Heart left ventricle (tissue), 16 donors: Measurements from ENCODE around the gene CHD3. TPM values are rescaled to one million over a fixed set of nuclear protein-coding genes. Genes with fewer than 3 reads are reported as not detected.
A peak's percentile ranks its signal among the peaks of the same experiment; 100 is the strongest.

Experiments
- ATAC-seq, 4 donors: fragments of 200-7000 bp; cut with Tn5 transposase; one replicate each; pipeline ENCODE4 v1.9.1; 2020 to 2022; ENCODE audit warnings: moderate library complexity in 4 of 4, mild to moderate bottlenecking in 3 of 4, moderate number of reproducible peaks in 1 of 4
- DNase-seq, 5 donors: peaks; one replicate each; pipeline ENCODE4 v3.0.0-alpha.2; 2020
- H3K27ac ChIP-seq, 12 donors: fragments of 200-600 bp; sonication (generic) in 4 of 12; one replicate each; pipeline versions ENCODE4 v1.5.0 to v1.8.0; 2016 to 2022; ENCODE audit warnings: mild to moderate bottlenecking in 2 of 12
- H3K27me3 ChIP-seq, 9 donors: fragments of 200-600 bp; sonication (generic) in 2 of 9; one replicate each; pipeline versions ENCODE4 v1.5.1 to v1.8.0; 2016 to 2022; ENCODE audit warnings: mild to moderate bottlenecking in 3 of 9
- H3K36me3 ChIP-seq, 9 donors: fragments of 200-600 bp; sonication (generic) in 2 of 9; one replicate each; pipeline versions ENCODE4 v1.5.0 to v1.8.0; 2018 to 2022; ENCODE audit warnings: mild to moderate bottlenecking in 2 of 9
- H3K4me1 ChIP-seq, 12 donors: fragments of 200-600 bp; sonication (generic) in 4 of 12; one replicate each; pipeline versions ENCODE4 v1.5.0 to v1.8.0; 2016 to 2022; ENCODE audit warnings: mild to moderate bottlenecking in 3 of 12
- H3K4me3 ChIP-seq, 12 donors: fragments of 200-600 bp; sonication (generic) in 4 of 12; one replicate each; pipeline versions ENCODE4 v1.5.0 to v1.8.0; 2017 to 2022; ENCODE audit warnings: mild to moderate bottlenecking in 9 of 12, moderate library complexity in 4 of 12
- H3K9me3 ChIP-seq, 12 donors: fragments of 200-600 bp; sonication (generic) in 4 of 12; one replicate each; pipeline versions ENCODE4 v1.5.0 to v1.8.0; 2016 to 2022; ENCODE audit warnings: mild to moderate bottlenecking in 1 of 12
- CTCF ChIP-seq, 12 donors: fragments of 200-600 bp; sonication (generic) in 4 of 12; IDR thresholded peaks; one replicate each; pipeline versions ENCODE4 v1.5.0 to v1.8.0; 2018 to 2022; ENCODE audit warnings: antibody characterized with exemption in 12 of 12, mild to moderate bottlenecking in 5 of 12
- POLR2A ChIP-seq, 2 donors: fragments of 450-650 bp; IDR thresholded peaks; one replicate each; pipeline ENCODE4 v1.6.1; 2017; ENCODE audit warnings: antibody characterized with exemption in 2 of 2, mild to moderate bottlenecking in 2 of 2, moderate library complexity in 2 of 2
- WGBS, 4 donors: extraction: QIAGEN DNeasy Blood & Tissue Kit in 2 of 4; methylation state at CpG; one replicate each; pipeline versions ENCODE4 v1.1.5 to v1.1.7; 2013 to 2018; 5-methylcytosine and 5-hydroxymethylcytosine counted together
- intact Hi-C, 10 donors: fragments of 100-400 bp; cut with DNase I; formaldehyde crosslinking; loops; one replicate each; pipeline versions ENCODE4 v1.11.1 to v1.14.2; 2022
- polyA plus RNA-seq, 2 donors: library from polyadenylated mRNA; stranded (reverse); fragments of 200-250 nt; gene quantifications; one replicate each; pipeline ENCODE4 v1.2.3, GENCODE V29; 2013
- total RNA-seq, 9 donors: library from RNA; depleted of rRNA in 2 of 9; stranded (reverse); fragments of >200 nt in 2 of 9; fragmentation: NEBNext Ultra II Directional in 3 of 9; extraction: Animal tissue kit (Norgen Biotek cat#: 25700) in 3 of 9; gene quantifications; one replicate each; pipeline versions ENCODE4 v1.1.0 to v1.2.4, GENCODE V29; 2016 to 2023
- donor health status: ischemic (EF 13 %, LVEDD 7.1; RV severe dilation, severe dysfunction).
- donor health status: healthy with polysubstance abuse.
- donor health status: DM: no; HTN: yes; CAD: no.
- donor health status: DM: no; HTN: no; CAD: no.
- donor health status: ischemic (EF 25% LVEDD 6.9; RV normal size, moderate dysfunction).
- donor health status: ischemic (EF 25% LVEDD 5.7; RV mildly dilated, moderate dysfunction).
- donor health status: healthy.
- donor health status: DM: yes; HTN: yes; CAD: no.
- donor health status: ischemic (EF 35%, LVEDD 5.7; RV mildly dilated, moderate dysfunction).
- donor health status: nonischemic (EF 11% LVEDD 7.7; RV severe dilation, severe dysfunction).
- donor health status: DM: yes; HTN: yes; CAD: no.
- donor health status: PGD.
- donor health status: ischemic (EF 29% LVEDD 5.4; RV normal size, mild dysfunction).
- donor health status: nonischemic (EF 23%, LVEDD 6.1; RV moderate dilation, normal function).

The CHD3 gene
- total and polyA plus RNA-seq, 11 donors: 6.7 to 30.6 (median 14.3) TPM

GRCh38 chr17:7910711-7911110 lies 22.1 kb downstream of the CHD3 start:
- no peaks in the 10 kb centered on the region for H3K27me3 ChIP-seq
- intact Hi-C loops: loop anchor here in 9 of 10 donors (5.0 to 10.0 kb wide), 3 partner anchors 132 to 147 kb away; no protein-coding TSS in a partner anchor
- no peak overlapping the region for H3K4me3 ChIP-seq
- ATAC-seq: no peak
- TF ChIP-seq POLR2A (IDR thresholded peaks at IDR 0.05) (no peak), CTCF (IDR thresholded peaks at IDR 0.05) (no peak)
- no peaks in the 10 kb centered on the region for H3K9me3 ChIP-seq
- H3K36me3 ChIP-seq: peaks cover 0 to 65% (median 57%) of the 10 kb centered on the region in 9 donors
- H3K27ac ChIP-seq: no peak overlapping the region
- 94% methylated on average over 13 of the region's 13 CpGs for WGBS, 4 donors
- peak in 1 of 5 donors; percentile 45 for DNase-seq
- H3K4me1 ChIP-seq: peaks cover 0 to 21% (median 14%) of the 10 kb centered on the region in 12 donors

GRCh38 chr17:7911116-7911515 lies 22.5 kb downstream of the CHD3 start:
- H3K36me3 ChIP-seq: peaks cover 0 to 61% (median 54%) of the 10 kb centered on the region in 9 donors

GRCh38 chr17:7912927-7913524 lies 24.4 kb downstream of the CHD3 start:
- WGBS, 4 donors: 49 to 56% (median 52%) methylated on average over 3 of the region's 3 CpGs
- Histone ChIP-seq H3K27me3 (no peaks in the 10 kb centered on the region), H3K4me1 (peaks cover 0 to 32% (median 25%) of the 10 kb centered on the region in 12 donors), H3K36me3 (peaks cover 0 to 42% (median 35%) of the 10 kb centered on the region in 9 donors), H3K4me3 (no peak overlapping the region), H3K9me3 (no peaks in the 10 kb centered on the region), H3K27ac (peak overlapping the region in 1 of 12 donors; percentile 49)
- ATAC-seq (peak; percentile 21 to 41 (median 30)), DNase-seq (no peak)
- intact Hi-C loops: loop anchor here (1.0 to 10.0 kb wide), 7 partner anchors 74 to 144 kb away; no protein-coding TSS in a partner anchor
- TF ChIP-seq CTCF (IDR thresholded peaks at IDR 0.05): peak; percentile 52 to 81 (median 71)
- TF ChIP-seq POLR2A (IDR thresholded peaks at IDR 0.05): no peak

More at GRCh38 chr17:7911116-7911515, 22.5 kb downstream of the CHD3 start:
- no peaks in the 10 kb centered on the region for H3K9me3 ChIP-seq
- TF ChIP-seq CTCF (IDR thresholded peaks at IDR 0.05) (no peak), POLR2A (IDR thresholded peaks at IDR 0.05) (no peak)
- H3K4me1 ChIP-seq: peaks cover 0 to 23% (median 15%) of the 10 kb centered on the region in 12 donors
- DNase-seq (no peak), ATAC-seq (no peak)
- H3K27me3 ChIP-seq: no peaks in the 10 kb centered on the region
- intact Hi-C loops: loop anchor here in 9 of 10 donors (5.0 to 10.0 kb wide), 3 partner anchors 131 to 146 kb away; no protein-coding TSS in a partner anchor
- WGBS, 4 donors: 73 to 80% (median 78%) methylated on average over 9 of the region's 9 CpGs
- H3K4me3 ChIP-seq: no peak overlapping the region
- no peak overlapping the region for H3K27ac ChIP-seq

GRCh38 chr17:7915179-7915610 lies 26.6 kb downstream of the CHD3 start:
- intact Hi-C loops: loop anchor here in 4 of 10 donors (1.0 to 10.0 kb wide), 5 partner anchors 26 to 140 kb away; partner anchors contain the start of gene CHD3 (in 1 of the 4)
- ATAC-seq (peak in 2 of 4 donors; percentile 41 to 47), DNase-seq (peak in 4 of 5 donors; percentile 38 to 56 (median 46))
- Histone ChIP-seq H3K4me1 (peaks cover 0 to 32% (median 25%) of the 10 kb centered on the region in 12 donors), H3K27me3 (no peaks in the 10 kb centered on the region), H3K27ac (peak overlapping the region; percentile 85 to 98 (median 95)), H3K4me3 (peak overlapping the region; percentile 31 to 83 (median 63)), H3K9me3 (no peaks in the 10 kb centered on the region), H3K36me3 (peaks cover 0 to 20% (median 15%) of the 10 kb centered on the region in 9 donors)
- TF ChIP-seq POLR2A (IDR thresholded peaks at IDR 0.05): no peak
- no peak for TF ChIP-seq CTCF (IDR thresholded peaks at IDR 0.05)
- WGBS, 4 donors: 1 to 3% (median 2%) methylated on average over 15 of the region's 15 CpGs
